NCI-H1436 (cell line): ENCODE results near the gene PITPNC1.
"Not testable (repeated sequence)": the region's sequence is repeated elsewhere in the genome, so short reads cannot be mapped to it uniquely, and the experiment has no call there.

ENCODE experiments used
- DNase-seq: peaks from one replicate; lab custom pipeline; 2025; lab: John Stamatoyannopoulos, UW

Gene PITPNC1

DNA sequence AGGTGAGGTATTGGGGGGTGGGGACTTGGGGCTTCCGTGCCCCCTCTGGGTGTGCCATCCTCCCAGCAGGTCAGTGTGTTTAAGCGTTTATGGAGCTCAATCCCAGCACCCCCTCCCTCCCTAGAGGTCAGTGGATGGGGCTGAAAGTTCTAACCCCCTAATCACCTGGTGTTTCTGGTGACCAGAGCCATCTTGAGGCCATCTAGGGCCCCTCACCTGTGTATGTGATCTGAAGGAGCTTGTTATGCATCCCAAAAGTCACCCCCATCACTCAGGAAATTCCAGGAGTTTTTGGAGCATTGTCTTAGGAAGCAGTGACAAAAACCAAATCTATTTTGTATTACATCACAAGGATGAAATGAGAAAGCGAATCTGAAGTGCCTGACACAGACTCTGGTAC, 272.8 kb downstream of the PITPNC1 start:
- no peak for DNase-seq

DNA sequence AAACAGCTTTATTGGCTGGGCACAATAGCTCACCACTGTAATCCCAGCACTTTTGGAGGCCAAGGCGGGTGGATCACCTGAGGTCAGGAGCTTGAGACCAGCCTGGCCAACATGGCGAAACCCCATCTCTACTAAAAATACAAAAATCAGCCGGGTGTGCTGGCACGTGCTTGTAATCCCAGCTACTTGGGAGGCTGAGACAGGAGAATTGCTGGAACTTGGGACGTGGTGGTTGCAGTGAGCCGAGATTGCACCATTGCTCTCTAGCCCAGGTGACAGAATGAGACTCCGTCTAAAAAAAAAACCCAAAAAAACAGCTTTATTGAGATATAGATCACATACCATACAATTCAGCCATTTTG, 274.1 kb downstream of the PITPNC1 start:
- not testable (repeated sequence) for DNase-seq

DNA sequence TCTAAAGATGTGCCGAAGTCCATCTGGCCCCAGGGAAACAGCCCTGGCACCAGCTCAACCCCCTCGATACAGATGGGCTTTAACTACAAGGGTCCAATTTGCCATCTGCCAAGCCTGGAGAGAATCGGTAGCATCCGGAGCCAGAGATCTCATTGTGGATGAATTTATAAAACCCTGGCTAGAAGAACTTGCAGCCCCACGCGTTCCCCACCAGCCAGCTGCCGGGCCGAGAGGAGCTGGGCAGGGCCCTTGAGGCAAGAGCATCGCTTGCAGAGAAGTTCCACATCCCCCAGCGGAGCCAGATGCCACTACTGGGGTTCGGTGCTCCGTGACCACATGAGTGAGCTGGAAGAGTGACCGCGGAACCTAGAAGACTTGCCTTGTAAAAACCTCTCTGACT, 275.4 kb downstream of the PITPNC1 start:
- no peak for DNase-seq

DNA sequence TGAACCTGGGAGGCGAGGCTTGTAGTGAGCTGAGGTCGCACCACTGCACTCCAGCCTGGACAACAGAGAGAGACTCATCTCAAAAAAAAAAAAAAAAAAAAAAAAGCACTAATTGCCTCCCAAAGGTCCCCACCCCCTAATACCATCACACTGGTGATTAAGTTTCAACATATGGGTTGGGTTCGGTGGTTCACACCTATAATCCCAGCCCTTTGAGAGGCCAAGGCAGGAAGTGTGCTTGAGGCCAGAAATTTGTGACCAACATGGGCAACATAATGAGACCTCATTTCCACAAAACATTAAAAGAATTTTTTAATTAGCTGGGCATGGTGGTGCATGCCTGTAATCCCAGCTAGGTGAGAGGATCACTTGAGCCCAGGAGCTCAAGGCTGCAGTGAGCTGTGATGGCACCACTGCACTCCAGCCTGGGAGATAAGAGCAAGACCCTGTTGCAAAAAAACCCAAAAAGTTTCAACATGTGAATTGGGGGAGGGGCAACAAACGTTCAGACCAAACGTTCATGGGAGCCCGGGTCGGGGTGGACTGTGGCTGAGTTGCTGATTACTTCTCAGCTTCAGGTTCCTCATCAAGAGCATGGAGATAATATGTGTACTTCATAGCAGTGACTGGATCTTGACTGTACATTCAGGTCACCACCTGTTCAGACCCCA, 278.5 kb downstream of the PITPNC1 start:
- DNase-seq: no peak

DNA sequence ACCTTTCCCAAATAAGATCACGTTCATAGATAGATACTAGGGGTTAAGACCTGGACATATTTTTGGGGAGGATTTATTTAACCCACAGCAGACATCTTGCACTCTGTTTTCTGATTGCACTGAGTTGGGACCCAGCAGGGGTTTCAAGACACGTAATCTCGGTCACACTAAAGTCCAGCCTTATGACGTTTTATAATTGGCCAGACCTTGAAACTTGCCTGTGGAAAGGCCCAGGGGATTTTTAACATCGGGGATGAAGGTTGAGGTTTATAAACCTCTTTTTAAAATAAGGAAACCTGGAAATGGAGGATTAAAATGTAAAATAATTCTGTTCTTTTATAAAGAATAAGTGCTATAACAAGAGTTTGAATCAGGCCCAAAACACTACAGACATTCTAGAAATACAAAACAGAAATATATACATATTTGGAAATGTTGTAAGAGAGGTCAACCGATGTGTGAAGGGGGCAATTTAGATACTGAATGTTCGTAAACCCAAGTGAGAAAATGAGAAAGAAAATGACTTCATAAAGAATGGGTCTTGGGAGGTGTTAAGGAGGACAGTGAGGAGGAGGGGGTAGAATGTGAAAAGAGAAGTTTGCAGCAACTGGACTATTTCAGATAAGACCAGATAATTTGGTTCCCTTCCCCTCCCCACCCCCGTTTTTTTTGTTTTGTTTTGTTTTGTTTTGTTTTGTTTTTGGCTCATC, 279.6 kb downstream of the PITPNC1 start:
- no peak for DNase-seq

DNA sequence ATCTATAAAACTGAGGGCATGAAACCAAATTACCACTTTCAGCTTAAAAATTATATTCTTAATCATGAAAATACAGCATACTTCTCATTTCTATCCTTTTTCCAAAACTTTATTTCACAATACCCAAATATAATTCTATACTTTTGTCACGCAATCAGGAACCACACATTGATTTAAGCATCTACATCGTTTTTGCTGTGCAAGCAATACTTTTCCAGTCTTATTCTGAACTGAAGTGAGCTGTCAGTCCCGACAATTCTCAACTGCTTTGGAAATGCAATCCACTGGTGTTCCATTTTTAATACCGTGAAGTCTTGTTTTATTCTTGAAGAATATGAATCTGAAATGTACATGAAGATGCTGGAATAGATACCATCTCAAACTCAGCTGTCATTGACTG, 280.5 kb downstream of the PITPNC1 start:
- DNase-seq: no peak

DNA sequence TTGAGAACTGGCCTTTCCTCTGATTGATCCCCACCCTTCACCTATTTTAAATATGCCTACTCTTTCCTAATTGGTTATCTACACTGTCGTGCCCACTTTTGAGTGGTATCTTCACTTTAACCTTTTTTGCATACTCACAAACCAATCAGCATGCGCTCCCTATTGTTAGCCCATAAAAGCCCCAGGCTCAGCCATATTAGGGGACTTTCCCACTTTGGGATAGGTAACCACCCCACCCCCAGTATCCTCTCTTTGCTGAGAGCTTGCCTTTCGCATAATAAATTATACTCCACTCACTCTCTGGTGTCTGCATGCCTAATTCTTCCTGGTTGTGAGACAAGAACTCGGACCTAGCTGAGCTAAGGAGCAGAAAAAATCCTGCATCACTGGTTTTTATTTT, 281.2 kb downstream of the PITPNC1 start:
- no peak for DNase-seq

DNA sequence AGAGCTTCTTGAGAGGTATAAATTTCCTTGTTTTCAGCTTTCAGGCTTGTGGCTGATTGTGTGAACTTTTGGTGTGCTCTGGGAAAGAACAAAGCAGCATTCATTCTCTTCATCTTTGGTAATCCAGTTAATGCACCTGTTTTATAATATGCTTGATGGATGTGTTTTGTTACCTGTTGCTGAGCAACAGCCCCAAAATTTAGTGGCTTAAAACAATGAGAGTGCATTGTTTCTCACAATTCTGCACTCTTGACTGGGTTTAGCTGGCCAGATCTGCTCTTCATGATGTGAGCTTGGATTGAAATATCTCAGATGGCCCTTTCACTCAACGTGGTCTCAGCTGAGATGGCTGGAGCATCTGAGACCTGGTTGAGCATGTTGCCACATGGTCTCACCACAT, 281.9 kb downstream of the PITPNC1 start:
- no peak for DNase-seq

DNA sequence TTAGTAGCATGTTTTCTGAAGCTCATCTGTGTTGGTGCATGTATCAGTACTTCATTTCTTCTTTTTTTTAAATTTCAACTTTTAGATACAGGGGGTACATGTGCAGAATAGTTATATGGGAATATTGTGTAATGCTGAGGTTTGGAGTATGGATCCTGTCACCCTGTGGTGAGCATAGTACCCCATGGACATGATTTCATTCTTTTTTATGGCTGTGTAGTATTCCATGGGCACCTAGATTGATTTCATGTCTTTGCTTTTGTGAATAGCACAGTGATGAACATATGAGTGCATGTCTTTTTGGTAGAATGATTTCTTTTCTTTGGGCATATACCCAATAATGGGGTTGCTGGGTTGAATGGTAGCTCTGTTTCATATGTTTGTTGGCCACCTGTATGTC, 285.6 kb downstream of the PITPNC1 start:
- DNase-seq: no peak

DNA sequence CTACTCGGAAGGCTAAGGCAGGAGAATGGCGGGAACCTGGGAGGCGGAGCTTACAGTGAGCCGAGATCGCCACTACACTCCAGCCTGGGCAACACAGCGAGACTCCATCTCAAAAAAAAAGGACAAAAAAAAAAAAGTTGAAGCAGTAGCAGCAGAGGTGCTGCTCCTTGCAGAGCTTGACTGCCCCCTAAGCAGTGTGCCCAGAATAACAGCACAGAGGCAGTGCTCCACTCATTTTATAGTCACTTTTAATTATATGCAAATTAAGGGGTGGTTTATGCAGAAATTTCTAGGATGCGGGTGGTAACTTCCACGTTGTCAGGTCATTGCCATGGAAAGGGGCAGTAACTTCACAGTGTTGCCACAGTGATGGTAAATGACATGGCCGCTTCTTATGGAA, 286.4 kb downstream of the PITPNC1 start:
- no peak for DNase-seq

DNA sequence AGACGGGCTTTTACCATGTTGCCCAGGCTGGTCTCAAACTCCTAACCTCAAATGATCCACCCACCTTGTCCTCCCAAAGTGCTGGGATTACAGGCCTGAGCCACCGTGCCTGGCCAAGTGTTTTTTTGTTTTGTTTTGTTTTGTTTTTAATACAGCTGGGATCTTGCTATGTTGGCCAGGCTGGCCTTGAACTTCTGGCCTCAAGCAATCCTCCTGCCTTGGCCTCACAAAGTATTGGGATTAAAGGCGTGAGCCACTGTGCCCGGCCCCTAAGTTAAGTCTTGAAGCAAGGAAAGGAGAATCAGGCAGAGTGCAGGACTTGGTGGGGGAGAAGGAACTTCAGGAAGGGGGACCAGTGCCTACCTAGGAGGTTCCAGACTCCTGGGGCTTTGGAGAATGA, 288.9 kb downstream of the PITPNC1 start:
- no peak for DNase-seq

DNA sequence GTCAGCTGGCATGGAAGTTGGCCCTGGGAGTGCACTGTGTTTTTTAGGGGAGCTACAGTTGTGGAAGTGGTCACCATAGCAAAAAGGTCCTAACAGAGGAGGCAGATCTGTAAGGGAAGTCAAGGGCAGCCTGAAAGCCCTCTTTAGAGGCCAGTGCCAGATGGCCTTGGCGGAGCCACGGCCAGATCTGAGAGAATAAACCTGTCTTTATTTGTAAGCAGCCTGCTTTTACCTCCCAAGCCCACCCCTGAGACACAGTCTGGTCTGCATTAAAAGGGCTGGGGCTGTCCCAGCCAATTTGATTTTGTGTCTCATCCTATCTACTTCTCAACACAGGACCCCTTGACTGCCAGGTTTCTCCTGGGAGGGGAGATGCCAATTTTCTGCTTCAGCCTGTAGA, 289.6 kb downstream of the PITPNC1 start:
- no peak for DNase-seq

DNA sequence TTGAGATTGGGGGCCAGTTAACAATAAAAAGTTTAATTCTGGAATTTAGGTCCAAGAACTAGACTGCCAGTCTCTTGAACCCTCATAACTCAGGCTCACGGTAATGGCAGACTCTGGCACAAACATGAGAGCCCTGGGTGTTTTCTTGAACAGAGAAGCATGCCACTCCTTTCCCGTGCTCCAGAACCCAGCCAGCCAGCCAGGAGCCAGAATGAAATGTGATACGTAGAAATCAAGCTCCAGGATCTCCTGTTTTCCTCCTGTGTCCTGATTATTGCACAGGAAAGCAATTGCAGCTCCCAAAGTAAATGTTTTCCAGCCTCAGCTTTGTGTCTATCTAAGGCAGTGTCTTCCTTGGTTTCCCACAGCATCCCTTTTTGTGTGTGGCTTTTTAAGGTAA, 294.4 kb downstream of the PITPNC1 start:
- no peak for DNase-seq

DNA sequence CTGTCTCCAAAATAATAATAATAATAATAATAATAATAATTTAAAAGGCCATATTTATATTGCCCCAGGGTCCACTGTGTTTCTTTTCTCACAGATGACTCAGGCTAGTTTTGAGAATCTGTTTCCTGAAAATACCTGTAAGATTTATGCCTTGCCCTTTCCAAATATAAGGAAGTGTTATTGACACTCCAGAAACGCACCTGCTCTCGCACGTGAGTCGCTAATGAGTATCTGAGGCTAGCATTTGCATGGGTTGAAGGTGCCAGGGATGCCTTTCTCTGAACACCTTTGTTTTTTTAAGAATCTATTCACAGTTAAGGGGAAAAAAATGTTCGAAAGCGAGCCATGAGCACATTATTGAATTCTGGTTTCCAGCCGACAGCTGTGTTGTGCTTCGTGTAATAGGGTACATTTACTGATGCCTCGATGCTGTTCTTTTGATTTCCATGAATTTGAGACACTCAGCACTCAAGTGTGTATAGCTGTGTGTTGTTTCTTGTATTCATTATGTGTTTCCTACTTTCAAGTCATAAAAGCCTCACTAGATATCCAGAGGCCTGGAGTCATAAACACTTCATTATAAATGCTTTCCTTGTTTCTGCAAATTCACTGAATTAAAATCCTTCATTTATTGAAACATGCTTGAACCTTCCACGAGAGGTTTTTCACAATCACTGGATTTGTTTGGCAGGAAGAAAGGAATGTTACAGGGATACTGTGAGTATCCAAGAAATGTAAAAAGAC, 295.7 kb downstream of the PITPNC1 start:
- peak; percentile 66 for DNase-seq

DNA sequence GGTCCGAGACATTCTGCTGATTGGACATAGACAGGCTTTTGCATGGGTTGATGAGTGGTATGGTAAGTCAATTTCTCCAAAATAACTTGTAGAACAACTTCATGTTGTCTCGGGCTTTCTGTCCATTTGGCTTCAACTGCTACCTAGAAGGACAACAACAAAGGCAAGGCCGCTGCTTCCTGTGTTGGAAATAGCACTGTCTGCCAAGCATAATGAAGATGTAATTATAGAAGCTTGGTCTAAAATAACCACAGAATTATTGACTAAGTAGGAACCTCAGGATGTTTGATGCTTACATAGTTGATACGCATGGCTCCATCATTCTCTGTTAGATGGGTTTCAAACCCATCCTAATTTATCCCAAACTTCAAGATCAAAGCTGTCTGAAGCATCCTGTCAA, 298.4 kb downstream of the PITPNC1 start:
- DNase-seq: no peak

DNA sequence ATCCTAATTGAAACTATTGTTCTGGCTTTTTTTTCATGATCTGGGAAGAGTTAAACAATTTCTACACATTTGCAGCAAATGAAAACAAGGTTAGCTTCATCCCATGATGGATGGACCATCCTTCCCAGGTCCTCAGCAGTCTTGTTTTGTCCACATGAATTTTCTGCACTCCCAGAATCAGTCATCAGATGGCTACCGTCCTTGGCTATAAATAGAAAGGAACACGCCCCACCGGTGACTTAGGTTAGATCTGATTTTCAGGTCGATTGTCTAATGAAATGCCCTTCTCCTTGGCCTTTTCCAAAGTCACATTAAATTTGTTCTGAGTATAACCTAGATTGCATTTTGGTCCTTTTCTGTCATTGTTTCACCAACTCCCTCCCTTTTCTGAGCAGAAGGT, 299.2 kb downstream of the PITPNC1 start:
- DNase-seq: no peak

DNA sequence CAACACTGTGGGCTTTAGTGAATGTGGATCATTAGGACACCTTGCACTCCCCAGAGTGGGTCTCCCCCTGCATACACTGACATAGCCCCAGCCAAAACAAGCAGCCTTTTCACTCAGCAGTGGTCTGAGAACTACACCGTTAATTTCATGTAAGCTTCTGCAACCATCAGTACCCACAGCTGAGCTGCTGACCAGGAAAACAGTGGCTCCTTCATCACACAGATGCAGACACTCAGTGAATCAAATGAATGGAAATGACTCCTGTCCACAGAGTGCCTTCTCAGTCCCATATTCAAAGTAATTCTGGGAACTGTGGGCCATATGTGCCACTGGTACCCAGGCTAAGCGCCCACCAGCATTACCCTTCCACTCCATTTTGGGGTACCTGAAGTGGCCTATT, 301.3 kb downstream of the PITPNC1 start:
- DNase-seq: no peak

DNA sequence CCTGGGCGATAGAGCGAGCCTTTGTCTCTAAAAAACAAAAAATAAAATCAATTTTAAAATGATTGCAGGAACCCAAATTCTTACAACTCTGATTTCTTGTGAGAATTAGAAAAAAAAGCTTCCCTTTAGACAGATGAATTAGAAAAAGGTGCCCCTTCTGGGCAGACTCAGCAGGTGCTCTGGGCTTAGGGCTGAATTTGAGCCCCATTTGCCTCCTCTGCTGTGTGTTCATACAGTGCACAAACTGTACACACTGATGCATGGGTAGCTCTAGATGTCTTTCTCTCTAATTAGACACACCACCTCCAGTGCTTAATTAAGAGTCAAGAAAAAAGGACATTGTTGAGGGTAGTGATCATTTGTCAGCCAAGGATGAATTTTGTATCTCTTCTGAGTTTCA, 302.1 kb downstream of the PITPNC1 start:
- no peak for DNase-seq

DNA sequence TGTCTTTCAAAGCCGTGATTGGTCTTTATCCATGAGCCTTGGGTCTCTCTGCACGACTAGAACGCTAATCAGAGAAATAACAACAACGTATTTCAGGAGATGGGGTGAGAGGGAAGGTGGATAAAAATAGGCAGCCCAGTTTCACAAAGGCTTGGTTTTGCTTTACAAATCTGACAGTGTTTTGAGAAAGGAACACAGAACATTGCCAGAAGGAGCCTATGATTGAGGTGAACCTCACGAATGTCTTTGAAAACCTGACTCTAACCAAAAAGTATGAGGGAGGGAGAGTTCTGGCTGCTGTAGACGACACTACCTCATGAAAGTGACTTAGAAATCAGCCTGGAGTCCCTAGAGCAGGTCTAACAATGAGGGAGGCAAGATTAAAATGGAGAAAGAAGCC, 302.6 kb downstream of the PITPNC1 start:
- DNase-seq: no peak

DNA sequence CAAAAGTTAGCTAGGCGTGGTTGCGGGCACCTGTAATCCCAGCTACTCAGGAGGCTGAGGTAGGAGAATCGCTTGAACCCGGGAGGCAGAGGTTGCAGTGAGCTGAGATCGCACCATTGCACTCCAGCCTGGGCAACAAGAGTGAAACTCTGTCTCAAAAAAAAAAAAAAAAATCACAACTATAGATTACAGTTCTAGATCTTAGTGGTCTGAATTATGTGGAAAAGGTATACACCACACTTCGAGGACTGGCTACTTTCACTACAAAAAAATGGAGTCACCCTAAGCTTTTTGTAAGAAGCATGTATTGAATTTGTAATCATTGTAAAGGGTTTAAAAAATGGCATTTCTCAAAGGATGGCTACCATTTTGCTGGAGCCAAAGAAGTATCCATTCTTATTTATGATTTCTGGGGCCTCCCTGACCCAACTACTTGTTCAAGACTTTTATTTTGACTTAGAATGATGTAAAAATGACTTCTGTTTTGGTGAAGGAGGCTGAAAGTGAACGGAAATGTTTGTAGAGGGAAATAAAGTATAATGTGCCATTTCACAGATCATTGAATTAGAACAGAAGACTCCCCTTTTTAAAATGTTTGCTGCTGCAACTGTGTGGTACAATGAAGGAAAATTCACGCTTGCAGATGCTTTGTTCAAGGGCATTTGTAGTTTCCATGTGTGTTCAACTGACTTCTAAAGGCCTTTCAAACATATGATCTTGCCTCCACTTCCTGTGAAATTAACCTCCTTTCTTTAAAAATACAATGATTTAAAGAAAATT, 303.6 kb downstream of the PITPNC1 start:
- DNase-seq: peak; percentile 40

DNA sequence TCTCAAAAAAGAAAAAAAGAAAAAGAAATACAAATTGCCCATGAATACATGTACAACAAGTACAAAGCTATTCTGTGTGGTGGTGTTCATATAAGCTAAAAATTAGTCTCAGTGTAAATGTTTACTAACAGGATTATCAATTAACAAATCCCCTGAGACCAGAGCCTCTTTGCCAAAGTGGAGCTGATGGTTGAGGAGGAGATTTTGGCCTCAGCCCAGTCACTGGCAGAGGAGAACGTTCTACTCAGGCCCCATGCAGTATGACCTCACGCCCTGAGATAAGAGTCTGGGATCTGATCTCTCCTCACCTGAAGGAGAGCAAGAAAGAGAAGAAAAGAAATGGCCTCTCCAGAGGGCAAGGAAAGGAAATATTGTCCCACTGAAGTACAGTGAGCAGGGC, 305.1 kb downstream of the PITPNC1 start:
- DNase-seq: peak; percentile 66

DNA sequence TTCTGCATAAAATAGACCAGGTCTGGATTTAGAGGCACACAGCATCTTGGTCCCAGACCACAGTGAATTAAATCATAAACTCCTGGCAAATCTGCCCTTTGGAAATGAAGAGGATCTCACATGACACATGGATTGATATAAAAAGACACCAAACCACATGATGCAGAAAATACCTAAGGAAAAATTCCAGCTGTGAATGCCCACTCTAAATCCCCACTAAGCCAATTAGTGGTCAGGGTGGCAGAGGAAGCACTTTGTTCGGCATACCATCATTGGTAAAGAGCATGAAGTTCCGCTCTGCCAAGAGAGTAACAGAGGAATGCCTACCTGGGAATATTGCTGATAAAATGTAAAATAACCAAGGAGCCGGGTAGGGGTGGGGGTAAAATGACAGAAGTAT, 308.3 kb downstream of the PITPNC1 start:
- no peak for DNase-seq

DNA sequence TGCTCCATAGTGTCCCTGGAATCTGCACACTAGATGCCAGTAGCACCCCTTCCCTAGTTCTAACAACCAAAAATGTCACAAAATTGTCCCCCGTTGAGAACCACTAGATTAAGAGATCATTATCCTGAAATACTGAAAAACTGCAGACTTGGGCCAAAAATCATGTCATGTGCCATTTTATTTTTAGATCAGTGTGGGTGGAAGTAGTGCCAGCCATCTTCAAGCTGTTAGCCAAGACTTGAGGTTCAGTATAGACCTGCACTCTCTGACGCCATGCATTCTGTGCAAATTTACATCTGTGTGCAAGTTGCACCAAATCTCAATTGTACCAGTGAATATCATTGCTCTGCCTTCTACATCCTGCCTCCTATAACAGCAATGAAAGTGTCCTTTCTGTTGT, 309.2 kb downstream of the PITPNC1 start:
- DNase-seq: no peak
